HUES48 (cell line): ENCODE data around the gene CAPN2.
"Not testable (repeated sequence)": the region's sequence is repeated elsewhere in the genome, so short reads cannot be mapped to it uniquely, and the experiment has no call there.

Experiments used
- H3K27ac ChIP-seq: one replicate; pipeline ENCODE4 v1.7.0; 2013; ENCODE audit warnings: low read depth, low read length, inconsistent platforms
- H3K27me3 ChIP-seq: 2 replicates; pipeline ENCODE4 v1.6.1; 2013; ENCODE audit warnings: mild to moderate bottlenecking, low read length; ENCODE audit not compliant: control insufficient read depth, insufficient read depth
- H3K36me3 ChIP-seq: 2 replicates; pipeline ENCODE4 v1.6.1; 2013; ENCODE audit warnings: low read length; ENCODE audit not compliant: control insufficient read depth, insufficient read depth
- H3K4me1 ChIP-seq: 2 replicates; pipeline ENCODE4 v1.6.1; 2013; ENCODE audit warnings: mild to moderate bottlenecking, low read length; ENCODE audit not compliant: control insufficient read depth, insufficient read depth
- H3K4me3 ChIP-seq: 2 replicates; pipeline ENCODE4 v1.5.1; 2013; ENCODE audit warnings: mild to moderate bottlenecking, low read depth, low read length
- H3K9ac ChIP-seq: 2 replicates; pipeline ENCODE4 v1.6.1; 2013; ENCODE audit warnings: mild to moderate bottlenecking, low read depth, low read length, moderate library complexity
- H3K9me3 ChIP-seq: 2 replicates; pipeline ENCODE4 v1.6.1; 2013; ENCODE audit warnings: low read length; ENCODE audit not compliant: control insufficient read depth, insufficient read depth

The CAPN2 gene

DNA sequence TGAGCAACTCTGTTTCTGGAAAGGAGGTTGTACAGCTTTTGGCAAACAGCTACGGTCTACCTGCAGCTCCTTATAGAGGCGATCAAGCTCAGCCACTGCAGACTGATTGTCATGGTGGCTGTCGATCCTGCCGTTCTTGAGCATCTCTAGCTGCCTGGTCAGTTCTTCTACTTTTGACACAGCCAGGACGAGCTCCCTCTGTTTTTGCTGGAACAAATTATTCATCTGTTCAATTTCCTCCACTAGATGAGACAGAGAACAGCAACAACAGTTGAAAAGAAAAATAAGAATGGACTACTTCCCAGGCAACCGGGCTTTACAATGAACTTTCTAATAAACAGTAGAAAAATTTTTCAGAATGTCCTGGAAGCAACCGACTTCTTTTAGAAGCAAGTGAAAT lies 90.9 kb downstream of the CAPN2 start:
- no peak overlapping the region for H3K27ac ChIP-seq

GRCh38 chr1:223809905-223810304 lies 97.6 kb downstream of the CAPN2 start:
- H3K27me3 ChIP-seq, H3K9me3 ChIP-seq, H3K4me3 ChIP-seq, H3K4me1 ChIP-seq, H3K27ac ChIP-seq, H3K9ac ChIP-seq: not testable (repeated sequence)
- H3K36me3 ChIP-seq: peaks cover 88% of the 10 kb centered on the region

More for the DNA sequence above, 90.9 kb downstream of the CAPN2 start:
- peaks cover 96% of the 10 kb centered on the region for H3K36me3 ChIP-seq
- H3K27me3 ChIP-seq: no peaks in the 10 kb centered on the region
- no peak overlapping the region for H3K9ac ChIP-seq
- 0 out of 2 replicates have a peak, but pooled peaks cover 6% of the 10 kb centered on the region for H3K9me3 ChIP-seq
- H3K4me1 ChIP-seq: no peaks in the 10 kb centered on the region; the same call in 1 of the 2 replicates
- H3K4me3 ChIP-seq: no peak overlapping the region

GRCh38 chr1:223810586-223810985 lies 98.2 kb downstream of the CAPN2 start:
- H3K4me3 ChIP-seq: no peak overlapping the region
- no peaks in the 10 kb centered on the region for H3K27me3 ChIP-seq
- H3K36me3 ChIP-seq: peaks cover 86% of the 10 kb centered on the region
- H3K9me3 ChIP-seq: 0 out of 2 replicates have a peak, but pooled peaks cover 6% of the 10 kb centered on the region
- no peak overlapping the region for H3K27ac ChIP-seq
- no peaks in the 10 kb centered on the region; the same call in 1 of the 2 replicates for H3K4me1 ChIP-seq
- H3K9ac ChIP-seq: no peak overlapping the region

GRCh38 chr1:223811634-223812101 lies 99.3 kb downstream of the CAPN2 start:
- H3K4me1 ChIP-seq: no peaks in the 10 kb centered on the region
- peaks cover 84% of the 10 kb centered on the region for H3K36me3 ChIP-seq
- H3K9ac ChIP-seq: no peak overlapping the region
- H3K27me3 ChIP-seq: no peaks in the 10 kb centered on the region
- H3K4me3 ChIP-seq: no peak overlapping the region
- 0 out of 2 replicates have a peak, but pooled peaks cover 6% of the 10 kb centered on the region for H3K9me3 ChIP-seq
- no peak overlapping the region for H3K27ac ChIP-seq

GRCh38 chr1:223813645-223814044 lies 101.3 kb downstream of the CAPN2 start:
- Histone ChIP-seq H3K4me3 (no peak overlapping the region), H3K9ac (no peak overlapping the region), H3K36me3 (peaks cover 72% of the 10 kb centered on the region), H3K27ac (no peak overlapping the region), H3K9me3 (no peaks in the 10 kb centered on the region), H3K27me3 (no peaks in the 10 kb centered on the region), H3K4me1 (no peaks in the 10 kb centered on the region)

DNA sequence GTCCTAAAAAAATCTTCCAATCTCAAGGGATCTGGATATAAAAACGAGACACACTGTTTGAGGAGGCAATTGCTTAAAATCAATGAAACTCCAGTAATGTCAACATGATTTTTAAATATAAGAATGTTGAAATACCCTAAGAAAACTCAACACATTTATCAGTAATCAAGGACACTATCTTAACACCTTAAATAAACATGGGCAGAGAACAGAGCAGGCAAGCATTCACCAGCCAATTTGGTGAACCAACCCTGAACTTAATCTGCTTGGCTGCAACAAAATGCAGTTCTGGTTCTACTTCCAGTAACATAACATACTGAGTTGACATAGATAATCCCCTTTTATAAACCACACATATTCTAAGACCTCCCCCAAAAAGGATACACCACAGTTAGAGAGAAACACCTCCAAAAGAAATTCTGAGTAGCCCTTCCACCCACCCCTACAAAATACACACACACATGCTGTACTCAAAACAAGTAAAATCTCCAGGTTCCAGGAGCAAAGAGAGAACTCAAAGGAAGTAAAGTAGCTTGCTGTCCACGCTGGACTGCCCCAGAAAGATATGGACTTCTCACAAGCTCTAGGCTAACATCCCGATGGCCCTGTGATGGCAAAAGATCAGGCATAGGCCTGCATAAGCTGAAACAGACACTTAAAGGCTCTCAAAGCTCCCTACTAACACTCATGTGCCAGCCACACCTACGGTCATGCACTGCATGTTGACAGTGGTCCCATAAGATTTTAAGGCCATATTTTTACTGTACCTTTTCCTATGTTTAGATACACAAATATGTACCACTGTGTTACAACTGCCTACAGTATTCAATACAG lies 102.9 kb downstream of the CAPN2 start:
- Histone ChIP-seq H3K27ac (no peak overlapping the region), H3K27me3 (no peaks in the 10 kb centered on the region), H3K4me3 (no peak overlapping the region), H3K4me1 (no peaks in the 10 kb centered on the region), H3K9ac (no peak overlapping the region), H3K36me3 (peaks cover 68% of the 10 kb centered on the region), H3K9me3 (no peaks in the 10 kb centered on the region)

- Histone ChIP-seq H3K27ac (no peak overlapping the region), H3K36me3 (peaks cover 68% of the 10 kb centered on the region), H3K27me3 (no peaks in the 10 kb centered on the region), H3K4me1 (0 out of 2 replicates have a peak, but pooled peaks cover 4% of the 10 kb centered on the region), H3K9ac (no peak overlapping the region), H3K9me3 (no peaks in the 10 kb centered on the region), H3K4me3 (no peak overlapping the region)
Measured at GRCh38 chr1:223815865-223816264, 103.5 kb downstream of the CAPN2 start.

DNA sequence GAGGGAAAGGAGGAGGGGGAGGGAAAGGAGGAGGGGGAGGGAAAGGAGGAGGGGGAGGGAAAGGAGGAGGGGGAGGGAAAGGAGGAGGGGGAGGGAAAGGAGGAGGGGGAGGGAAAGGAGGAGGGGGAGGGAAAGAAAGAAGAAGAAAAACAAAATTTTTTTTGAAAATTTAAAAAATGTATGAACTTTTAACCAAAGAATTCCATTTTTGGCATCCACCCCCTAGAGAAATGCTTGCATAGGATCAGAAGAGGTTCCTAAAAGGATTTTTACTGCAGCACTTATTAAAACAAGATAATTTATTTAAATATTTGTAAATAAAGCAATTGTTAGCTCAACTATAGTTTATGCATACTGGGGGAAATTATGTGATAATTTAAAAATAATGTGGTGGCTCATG lies 104.9 kb downstream of the CAPN2 start:
- not testable (repeated sequence) for H3K4me1 ChIP-seq

DNA sequence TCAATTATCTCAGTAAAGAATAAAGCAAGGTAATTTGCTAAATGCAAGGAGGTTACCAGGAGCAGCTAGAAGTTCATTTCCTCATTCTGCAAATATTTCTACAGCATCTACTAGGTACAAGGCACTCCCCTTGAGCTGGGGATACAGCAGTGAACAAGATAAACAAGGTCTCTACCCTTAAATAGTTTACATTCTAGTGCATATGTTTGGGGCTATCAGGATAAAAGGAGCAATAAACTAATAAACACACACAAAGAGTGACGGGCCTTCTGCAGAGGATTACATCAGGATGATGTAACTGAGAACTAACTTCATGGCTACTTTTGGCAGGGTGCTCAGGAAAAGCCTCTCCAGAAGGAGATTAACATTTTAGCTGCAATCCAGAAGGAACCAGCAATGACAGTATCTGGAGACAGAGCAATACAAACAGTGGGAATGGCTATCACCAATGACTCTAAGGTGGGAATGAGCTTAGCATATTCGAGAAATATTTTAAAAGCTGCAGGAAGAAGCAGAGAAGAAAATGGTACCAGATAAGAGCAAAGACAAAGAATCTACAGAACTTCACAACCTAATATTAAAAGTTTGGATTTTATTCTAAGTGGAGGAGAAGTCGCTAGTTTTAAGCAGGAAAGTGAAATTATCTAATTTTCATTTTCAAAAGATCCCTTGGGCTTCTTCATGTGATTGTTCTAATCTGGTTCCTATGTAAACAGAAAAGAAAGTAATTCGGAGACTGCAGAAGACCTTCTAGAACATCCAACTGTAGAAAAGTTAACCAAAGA lies 107.6 kb downstream of the CAPN2 start:
- Histone ChIP-seq H3K27ac (peak overlapping the region; percentile 9), H3K4me3 (no peak overlapping the region), H3K9me3 (no peaks in the 10 kb centered on the region), H3K4me1 (peaks cover 23% of the 10 kb centered on the region), H3K36me3 (peaks cover 40% of the 10 kb centered on the region), H3K27me3 (no peaks in the 10 kb centered on the region), H3K9ac (no peak overlapping the region)

More for the DNA sequence above, 104.9 kb downstream of the CAPN2 start:
- not testable (repeated sequence) for H3K9me3 ChIP-seq, H3K4me3 ChIP-seq, H3K27ac ChIP-seq, H3K27me3 ChIP-seq, H3K9ac ChIP-seq
- peaks cover 61% of the 10 kb centered on the region for H3K36me3 ChIP-seq

GRCh38 chr1:223820515-223820858 lies 108.1 kb downstream of the CAPN2 start:
- no peak overlapping the region for H3K9ac ChIP-seq
- no peaks in the 10 kb centered on the region for H3K27me3 ChIP-seq
- peaks cover 24% of the 10 kb centered on the region for H3K4me1 ChIP-seq
- no peak overlapping the region for H3K4me3 ChIP-seq
- peak overlapping the region; percentile 9 for H3K27ac ChIP-seq
- H3K9me3 ChIP-seq: no peaks in the 10 kb centered on the region
- H3K36me3 ChIP-seq: peaks cover 37% of the 10 kb centered on the region

DNA sequence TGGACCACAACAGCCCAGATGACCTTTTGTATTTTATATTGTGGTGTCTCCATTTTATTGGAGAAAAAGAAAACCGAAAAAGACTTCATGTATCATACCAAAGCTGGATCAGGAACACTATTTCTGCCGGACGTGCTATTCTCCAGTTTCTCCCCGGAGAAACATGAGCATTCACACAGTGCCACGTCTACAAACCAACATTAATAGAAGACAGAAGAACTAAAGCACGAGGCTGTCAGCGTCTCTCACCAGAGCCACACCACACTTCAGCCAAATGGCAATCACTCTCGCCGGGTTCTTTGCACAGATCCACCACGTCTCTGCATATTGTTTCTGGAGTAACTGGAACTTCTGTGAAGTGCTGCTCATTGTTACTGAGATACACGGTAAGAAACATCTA lies 108.6 kb downstream of the CAPN2 start:
- Histone ChIP-seq H3K9me3 (no peaks in the 10 kb centered on the region), H3K4me3 (no peak overlapping the region), H3K4me1 (peaks cover 29% of the 10 kb centered on the region), H3K27ac (no peak overlapping the region), H3K36me3 (peaks cover 32% of the 10 kb centered on the region), H3K27me3 (no peaks in the 10 kb centered on the region), H3K9ac (no peak overlapping the region)
